Omental fat pad (tissue), 4 donors: Measurements from ENCODE around the gene GARNL3. TPM values are rescaled to one million over a fixed set of nuclear protein-coding genes. Genes with fewer than 3 reads are reported as not detected.

Experiments used
- ATAC-seq: fragments of 150-250 bp; one replicate; pipeline ENCODE4 v1.9.1; 2016; ENCODE audit warnings: mild to moderate bottlenecking, moderate library complexity; ENCODE audit not compliant: low FRiP score
- DNase-seq: peaks from one replicate; pipeline ENCODE4 v3.0.0-alpha.2; 2019; ENCODE audit warnings: low spot score
- total RNA-seq, 4 donors: library from RNA; depleted of rRNA; stranded (reverse); fragments of >200 nt; gene quantifications; one replicate each; pipeline ENCODE4 v1.1.0, GENCODE V29; 2016
- TF ChIP-seq, protein P1 (sequence below), 3 donors: fragments of 450-650 bp; IDR thresholded peaks; one replicate each; pipeline ENCODE4 v1.5.1; 2016 to 2017; ENCODE audit warnings: antibody characterized with exemption in 3 of 3, mild to moderate bottlenecking in 3 of 3, moderate library complexity in 2 of 3

Gene GARNL3
- total RNA-seq, 4 donors from 2014 or later, result 10.0 to 27.0 (median 15.7) TPM

DNA sequence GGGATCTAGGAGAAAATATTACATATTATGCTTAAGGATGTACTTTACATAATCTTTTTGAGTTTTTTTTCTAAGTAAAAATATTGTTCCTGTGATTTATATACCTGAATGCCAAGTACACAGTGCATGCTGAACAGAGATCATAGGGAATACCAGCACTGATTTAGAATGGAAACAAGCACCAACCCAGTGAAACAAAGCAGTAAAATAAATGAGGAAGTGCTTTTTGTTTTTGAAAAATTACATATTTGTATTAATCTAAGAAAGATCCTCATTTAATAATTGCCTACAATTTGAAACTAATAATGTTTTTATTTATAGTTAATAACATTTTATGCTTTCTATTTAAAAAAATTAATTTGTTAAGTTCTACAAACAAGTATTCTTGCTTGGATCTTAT, 18.0 kb downstream of the GARNL3 start:
- ATAC-seq (no peak), DNase-seq (no peak)
- TF ChIP-seq, protein P1, sequence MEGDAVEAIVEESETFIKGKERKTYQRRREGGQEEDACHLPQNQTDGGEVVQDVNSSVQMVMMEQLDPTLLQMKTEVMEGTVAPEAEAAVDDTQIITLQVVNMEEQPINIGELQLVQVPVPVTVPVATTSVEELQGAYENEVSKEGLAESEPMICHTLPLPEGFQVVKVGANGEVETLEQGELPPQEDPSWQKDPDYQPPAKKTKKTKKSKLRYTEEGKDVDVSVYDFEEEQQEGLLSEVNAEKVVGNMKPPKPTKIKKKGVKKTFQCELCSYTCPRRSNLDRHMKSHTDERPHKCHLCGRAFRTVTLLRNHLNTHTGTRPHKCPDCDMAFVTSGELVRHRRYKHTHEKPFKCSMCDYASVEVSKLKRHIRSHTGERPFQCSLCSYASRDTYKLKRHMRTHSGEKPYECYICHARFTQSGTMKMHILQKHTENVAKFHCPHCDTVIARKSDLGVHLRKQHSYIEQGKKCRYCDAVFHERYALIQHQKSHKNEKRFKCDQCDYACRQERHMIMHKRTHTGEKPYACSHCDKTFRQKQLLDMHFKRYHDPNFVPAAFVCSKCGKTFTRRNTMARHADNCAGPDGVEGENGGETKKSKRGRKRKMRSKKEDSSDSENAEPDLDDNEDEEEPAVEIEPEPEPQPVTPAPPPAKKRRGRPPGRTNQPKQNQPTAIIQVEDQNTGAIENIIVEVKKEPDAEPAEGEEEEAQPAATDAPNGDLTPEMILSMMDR (IDR thresholded peaks at IDR 0.05), result no peak

DNA sequence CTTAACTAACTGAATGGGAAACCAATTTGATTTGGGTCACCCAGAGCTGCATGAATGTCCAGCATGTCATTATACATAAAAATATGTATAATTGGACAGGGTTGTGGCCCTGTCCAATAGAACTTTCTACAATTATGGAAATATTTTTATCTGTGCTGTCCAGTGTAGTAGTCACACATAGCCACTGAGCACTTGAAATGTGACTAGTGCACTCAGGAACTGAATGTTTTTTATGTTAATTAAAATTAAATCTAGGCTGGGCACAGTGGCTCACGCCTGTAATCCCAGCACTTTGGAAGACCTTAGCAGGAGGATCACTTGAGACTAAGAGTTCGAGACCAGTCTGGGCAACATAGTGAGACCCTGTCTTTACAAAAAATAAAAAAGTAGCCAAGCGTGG, 18.6 kb downstream of the GARNL3 start:
- ATAC-seq (no peak), DNase-seq (no peak)
- TF ChIP-seq, protein P1 (IDR thresholded peaks at IDR 0.05), result no peak

DNA sequence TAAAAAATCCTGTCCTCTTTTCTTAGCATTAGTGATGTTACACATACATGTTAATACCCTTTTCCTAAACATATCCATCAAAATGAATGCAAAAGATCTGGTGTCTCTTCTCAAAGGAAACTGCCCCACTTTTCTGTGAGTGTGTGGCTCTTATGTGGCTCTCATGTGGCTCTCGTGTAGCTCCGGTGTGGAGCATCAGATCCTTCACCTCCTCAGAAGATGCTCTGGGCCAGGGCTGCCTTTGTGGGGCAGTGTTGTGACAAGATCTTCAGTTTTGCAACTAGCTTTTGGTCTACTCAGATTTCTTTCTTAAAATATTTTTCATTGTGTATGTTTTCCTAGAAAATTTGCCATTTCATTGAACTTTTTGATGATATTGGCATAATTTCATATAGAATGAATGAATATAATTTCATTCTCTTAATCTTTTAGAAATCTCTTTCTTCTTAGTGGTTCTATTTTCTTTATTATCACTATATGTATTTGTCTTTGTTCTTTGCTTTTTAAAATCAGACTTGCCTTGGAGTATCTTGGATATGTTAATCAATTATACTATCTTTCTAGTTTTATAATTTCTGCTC, 19.4 kb downstream of the GARNL3 start:
- DNase-seq (no peak), ATAC-seq (no peak)
- TF ChIP-seq, protein P1 (IDR thresholded peaks at IDR 0.05), result no peak

DNA sequence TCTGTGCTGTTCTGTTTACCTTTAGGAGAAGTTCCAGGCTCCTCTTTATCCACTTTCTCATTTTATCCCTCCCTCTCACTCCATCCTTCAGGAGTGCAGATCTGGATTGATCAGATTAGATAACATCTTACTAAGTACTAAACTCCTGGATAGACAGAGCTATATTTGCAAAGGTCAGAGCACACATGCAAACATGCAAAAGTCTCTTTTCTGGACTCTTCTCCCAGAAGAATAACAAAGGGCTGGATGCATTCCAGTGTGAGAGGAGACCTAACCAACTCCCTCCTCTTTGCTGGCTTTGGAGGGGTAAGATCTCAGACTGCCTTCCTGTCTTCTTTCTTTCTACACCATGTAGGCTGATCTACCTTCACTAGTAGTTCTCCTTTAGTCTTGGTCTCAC, 21.4 kb downstream of the GARNL3 start:
- TF ChIP-seq, protein P1 (IDR thresholded peaks at IDR 0.05), result no peak
- ATAC-seq (no peak), DNase-seq (no peak)

DNA sequence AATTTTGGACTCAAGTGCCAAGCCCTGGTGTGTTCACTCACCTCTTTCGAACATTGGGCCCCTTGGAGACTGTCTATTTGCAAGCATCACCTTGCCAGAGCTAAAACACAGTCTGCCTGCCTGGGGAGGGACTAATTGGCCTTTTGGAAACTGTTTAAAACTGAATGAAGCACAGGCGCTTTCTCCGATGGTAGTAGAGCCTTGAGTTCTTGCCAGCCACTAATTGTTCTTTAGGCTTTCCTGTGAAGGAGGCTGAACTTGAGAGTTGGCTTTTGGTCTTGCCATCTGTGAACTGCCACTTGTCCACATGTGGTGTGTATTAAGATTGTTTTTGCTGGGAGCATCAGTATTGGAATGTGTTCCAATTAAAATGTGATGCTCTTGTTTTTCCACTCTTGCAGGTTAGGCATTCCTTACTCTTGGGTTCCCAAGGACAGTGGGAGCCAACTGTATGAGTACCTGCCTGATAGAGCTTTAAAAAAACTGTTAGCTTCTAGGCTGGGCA, 26.0 kb downstream of the GARNL3 start:
- ATAC-seq, result no peak
- DNase-seq, result no peak
- TF ChIP-seq, protein P1 (IDR thresholded peaks at IDR 0.05), result no peak

DNA sequence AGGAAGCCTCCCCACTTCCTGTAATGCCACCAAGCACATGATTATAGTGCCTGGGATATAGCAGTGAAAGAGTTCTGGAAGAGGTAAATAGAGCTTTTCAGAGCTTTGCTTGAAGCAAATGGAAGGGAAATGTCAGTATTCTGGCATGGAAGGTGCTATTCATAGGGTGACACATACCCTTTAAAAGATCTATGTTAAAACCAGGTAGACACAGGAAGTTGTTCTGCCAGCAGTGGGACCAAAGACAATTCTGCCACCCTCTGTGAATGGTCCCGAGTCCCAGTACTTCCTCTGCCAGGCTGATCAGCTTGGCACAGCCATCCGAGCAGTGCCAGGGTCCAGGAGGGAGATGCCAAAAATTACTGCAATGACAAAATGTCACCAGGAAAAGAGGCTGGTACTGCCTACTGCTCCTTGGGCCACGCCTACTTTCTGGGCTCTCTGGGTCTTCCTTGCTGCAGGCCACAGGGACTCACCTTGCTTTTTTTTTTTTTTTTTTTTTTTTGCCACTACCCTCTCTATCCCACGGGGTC, 26.7 kb downstream of the GARNL3 start:
- TF ChIP-seq, protein P1 (IDR thresholded peaks at IDR 0.05), result no peak
- DNase-seq (no peak), ATAC-seq (no peak)

DNA sequence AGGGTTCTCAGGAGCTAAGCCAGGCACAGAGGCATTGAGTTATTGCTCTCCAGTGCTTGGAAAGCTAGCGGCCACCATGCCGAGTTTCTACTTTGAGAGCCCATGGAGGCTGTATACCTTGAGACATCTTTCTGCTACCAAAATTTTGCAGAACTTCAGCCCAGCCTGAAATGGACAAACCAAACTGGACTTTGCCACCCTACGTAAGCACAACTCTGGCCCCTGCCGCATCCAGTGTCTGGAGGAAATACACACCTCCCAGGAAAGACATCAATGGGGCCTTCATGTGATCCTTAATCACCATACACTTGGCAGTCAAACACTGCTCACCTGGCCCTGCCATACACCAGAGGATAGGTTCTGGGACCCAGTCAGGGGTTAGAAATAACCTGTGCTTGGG, 27.8 kb downstream of the GARNL3 start:
- TF ChIP-seq, protein P1 (IDR thresholded peaks at IDR 0.05), result no peak
- no peak for DNase-seq
- ATAC-seq, result no peak
